GM12872 (cell line): ENCODE results near the gene CXCR5.

Experiments used
- TF ChIP-seq, protein P1 (sequence below): IDR thresholded peaks from 3 replicates; pipeline ENCODE4 v1.5.1; 2011; ENCODE audit warnings: low read depth, mild to moderate bottlenecking, low read length, moderate library complexity; ENCODE audit not compliant: insufficient read depth

The CXCR5 gene

GRCh38 chr11:118878163-118878563, 5.5 kb upstream of the CXCR5 start:
- TF ChIP-seq, protein P1, sequence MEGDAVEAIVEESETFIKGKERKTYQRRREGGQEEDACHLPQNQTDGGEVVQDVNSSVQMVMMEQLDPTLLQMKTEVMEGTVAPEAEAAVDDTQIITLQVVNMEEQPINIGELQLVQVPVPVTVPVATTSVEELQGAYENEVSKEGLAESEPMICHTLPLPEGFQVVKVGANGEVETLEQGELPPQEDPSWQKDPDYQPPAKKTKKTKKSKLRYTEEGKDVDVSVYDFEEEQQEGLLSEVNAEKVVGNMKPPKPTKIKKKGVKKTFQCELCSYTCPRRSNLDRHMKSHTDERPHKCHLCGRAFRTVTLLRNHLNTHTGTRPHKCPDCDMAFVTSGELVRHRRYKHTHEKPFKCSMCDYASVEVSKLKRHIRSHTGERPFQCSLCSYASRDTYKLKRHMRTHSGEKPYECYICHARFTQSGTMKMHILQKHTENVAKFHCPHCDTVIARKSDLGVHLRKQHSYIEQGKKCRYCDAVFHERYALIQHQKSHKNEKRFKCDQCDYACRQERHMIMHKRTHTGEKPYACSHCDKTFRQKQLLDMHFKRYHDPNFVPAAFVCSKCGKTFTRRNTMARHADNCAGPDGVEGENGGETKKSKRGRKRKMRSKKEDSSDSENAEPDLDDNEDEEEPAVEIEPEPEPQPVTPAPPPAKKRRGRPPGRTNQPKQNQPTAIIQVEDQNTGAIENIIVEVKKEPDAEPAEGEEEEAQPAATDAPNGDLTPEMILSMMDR: no peak

GRCh38 chr11:118881228-118881627, 2.5 kb upstream of the CXCR5 start:
- TF ChIP-seq, protein P1: no peak

DNA sequence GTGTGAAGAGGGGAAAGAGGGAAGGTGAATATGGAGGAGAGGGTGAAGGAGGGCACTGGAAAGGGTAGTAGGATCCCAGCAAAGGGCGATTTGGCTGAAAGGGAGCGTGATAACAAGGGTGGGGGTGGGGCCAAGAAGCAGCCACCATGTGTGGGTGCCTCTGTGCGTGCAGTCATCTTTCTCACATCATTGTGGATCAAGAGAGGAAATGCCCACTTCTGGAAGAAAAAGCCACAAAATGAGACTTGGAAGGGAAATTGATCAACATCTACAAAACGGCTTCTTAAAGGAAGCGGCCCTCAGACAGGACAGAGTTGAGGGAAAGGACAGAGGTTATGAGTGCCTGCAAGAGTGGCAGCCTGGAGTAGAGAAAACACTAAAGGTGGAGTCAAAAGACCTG, 1.2 kb upstream of the CXCR5 start:
- TF ChIP-seq, protein P1: no peak

GRCh38 chr11:118883004-118883367, 706 bp upstream of the CXCR5 start:
- TF ChIP-seq, protein P1: no peak

GRCh38 chr11:118884875-118885274, 1.2 kb downstream of the CXCR5 start:
- TF ChIP-seq, protein P1: no peak

DNA sequence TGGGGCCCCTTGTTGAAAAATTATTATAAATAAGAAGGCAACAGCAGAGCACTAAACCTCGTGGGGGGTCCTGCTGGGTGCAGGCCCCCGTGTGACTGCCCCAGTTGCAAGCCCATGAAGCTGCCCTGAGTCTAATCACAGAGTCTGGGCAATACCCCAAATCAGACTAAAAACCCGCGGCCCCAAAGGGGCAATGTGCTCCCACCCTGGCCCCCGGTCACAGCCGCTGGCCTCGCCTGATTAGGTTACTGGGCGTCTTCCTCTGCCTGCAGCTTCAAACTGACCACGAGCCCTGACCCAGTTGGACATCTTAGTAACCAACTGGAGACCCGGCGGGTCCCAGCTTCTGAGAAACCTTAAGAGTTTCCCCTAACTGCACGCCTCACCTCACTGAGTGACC, 1.6 kb downstream of the CXCR5 start:
- TF ChIP-seq, protein P1: no peak

DNA sequence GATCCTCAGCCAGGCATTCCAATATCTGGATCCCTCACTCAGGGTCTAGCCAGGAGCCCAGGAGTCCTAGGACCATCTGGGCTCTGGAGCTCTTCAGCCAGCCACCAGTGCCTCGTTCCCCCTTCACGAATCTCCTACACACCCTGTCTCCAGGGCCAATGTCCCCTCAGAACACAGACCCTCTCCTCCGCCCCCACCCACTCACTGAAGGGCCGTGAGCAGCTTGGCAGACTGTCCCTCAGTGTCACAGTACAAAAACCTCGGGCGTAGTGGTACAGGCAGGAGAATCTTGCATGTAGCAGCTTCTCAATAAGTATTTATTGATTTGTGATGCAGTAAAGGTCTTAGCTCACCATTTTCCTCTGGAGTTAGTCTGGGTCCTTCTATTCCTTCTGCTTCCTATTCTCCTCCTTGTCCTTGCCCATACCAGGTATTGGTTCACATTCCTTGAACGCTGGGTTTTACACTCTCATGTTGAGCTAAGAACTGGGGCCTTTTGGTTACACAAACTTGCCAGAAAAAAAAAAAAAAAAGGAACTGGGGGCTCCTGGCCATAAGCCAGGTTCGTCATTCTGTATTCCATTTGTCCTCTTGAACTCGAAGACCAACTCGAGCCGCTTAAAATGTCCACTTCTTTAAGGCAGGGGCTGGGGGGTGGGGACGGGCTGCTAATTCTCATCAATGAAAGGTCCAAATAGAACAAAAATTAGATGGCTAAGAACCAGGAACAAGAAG, 2.3 kb downstream of the CXCR5 start:
- TF ChIP-seq, protein P1: no peak
